ENCODE data around the gene NTM.

DNA sequence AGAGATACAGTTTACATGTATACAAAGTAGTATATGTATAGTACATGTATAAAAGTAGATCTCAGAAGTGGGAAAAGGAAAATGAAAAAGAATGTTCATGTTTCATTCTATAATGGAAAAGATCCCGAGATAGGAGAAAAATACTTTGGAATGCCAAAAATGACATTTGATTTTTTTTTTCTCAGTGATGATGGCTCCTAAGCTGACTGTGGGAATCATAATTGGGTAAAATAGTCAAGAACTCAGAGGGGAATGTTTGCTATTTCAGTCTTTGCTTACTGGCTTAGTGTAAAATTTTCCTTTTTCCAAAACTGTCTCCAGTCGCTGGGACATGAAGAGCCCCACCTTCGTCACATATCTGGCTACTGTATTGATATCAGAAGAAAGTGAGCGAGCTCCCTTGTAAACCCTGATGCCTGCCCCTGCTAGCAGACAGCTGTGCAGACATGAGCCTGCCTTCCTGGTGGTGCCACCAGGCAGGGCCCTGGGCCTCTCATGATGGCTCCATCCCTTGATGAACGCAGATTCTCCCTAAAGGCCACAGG, 944.6 kb downstream of the NTM start:
- TF ChIP-seq PRDM1 (tag by site-specific recombination; IDR thresholded peaks at IDR 0.05) (no peak), ZFP41 (tag by site-specific recombination; IDR thresholded peaks at IDR 0.05; ENCODE audit: borderline replicate concordance) (no peak)

Measured in HEK293 (cell line).